Pancreas (tissue), 10 donors: ENCODE results near the gene RRAGB. TPM values are rescaled to one million over a fixed set of nuclear protein-coding genes. Genes with fewer than 3 reads are reported as not detected.

Source experiments
- ATAC-seq, 4 donors: fragments of 200-7000 bp; cut with Tn5 transposase; one replicate each; pipeline versions ENCODE4 v1.8.0 to v1.9.1; 2020; ENCODE audit warnings: mild to moderate bottlenecking in 4 of 4, moderate library complexity in 4 of 4
- DNase-seq, 6 donors: peaks; one replicate each; pipeline ENCODE4 v3.0.0-alpha.2; 2020
- FAIRE-seq: peaks from 2 replicates; lab custom pipeline; 2012; peaks lifted over from hg19 to GRCh38; lab: Jason Lieb, UNC
- H3K27ac ChIP-seq, 4 donors: fragments of 200-600 bp; sonication (generic); 1 replicate in 3 of 4; 2 replicates in 1 of 4; pipeline versions ENCODE4 v1.5.0 to v1.8.0; 2020
- H3K27me3 ChIP-seq, 4 donors: fragments of 200-600 bp; one replicate each; pipeline ENCODE4 v1.8.0; 2021
- H3K36me3 ChIP-seq, 3 donors: fragments of 200-600 bp; sonication (generic) in 1 of 3; one replicate each; pipeline versions ENCODE4 v1.5.0 to v1.8.0; 2020 to 2021
- H3K4me1 ChIP-seq, 3 donors: fragments of 200-600 bp; one replicate each; pipeline ENCODE4 v1.8.0; 2021
- H3K4me3 ChIP-seq, 4 donors: fragments of 200-600 bp; sonication (generic) in 2 of 4; one replicate each; pipeline versions ENCODE4 v1.5.0 to v1.8.0; 2020 to 2021
- H3K9me3 ChIP-seq, 4 donors: fragments of 200-600 bp; one replicate each; pipeline ENCODE4 v1.8.0; 2021
- WGBS, 2 donors: extraction: QIAGEN DNeasy Blood & Tissue Kit; methylation state at CpG; one replicate each; pipeline ENCODE4 v1.1.7; 2013; 5-methylcytosine and 5-hydroxymethylcytosine counted together
- intact Hi-C, 3 donors: fragments of 100-400 bp; cut with DNase I; formaldehyde crosslinking; loops; one replicate each; pipeline versions ENCODE4 v1.11.1 to v1.14.2; 2022
- polyA plus RNA-seq, 2 donors: library from polyadenylated mRNA; stranded (reverse); fragments of 200-250 nt; gene quantifications; one replicate each; pipeline ENCODE4 v1.2.3, GENCODE V29; 2013
- total RNA-seq, 6 donors: library from RNA; stranded (reverse); fragmentation: NEBNext Ultra II Directional in 4 of 6; extraction: Animal tissue kit (Norgen Biotek cat#: 25700) in 4 of 6; gene quantifications; one replicate each; pipeline versions ENCODE4 v1.2.1 to v1.2.4, GENCODE V29; 2021 to 2023
- TF ChIP-seq, protein P1 (sequence below), 4 donors: fragments of 200-600 bp; sonication (generic) in 3 of 4; IDR thresholded peaks; one replicate each; pipeline versions ENCODE4 v1.5.0 to v1.8.0; 2021; ENCODE audit warnings: antibody characterized with exemption in 4 of 4
- donor health status: healthy with polysubstance abuse.
- donor health status: DM: no; HTN: no; CAD: no; lungs with moderate emphysema.
- donor health status: DM: no; HTN: no; CAD: no.
- donor health status: control.
- donor health status: control.
- donor health status: Bipolar disorder and iron deficiency.
- donor health status: DM: yes; HTN: yes; CAD: no.
- donor health status: DM: no; HTN: no; CAD: no.
- donor health status: DM: no; HTN: no; CAD: no.
- donor health status: DM: yes; HTN: yes; CAD: no.

The RRAGB gene
- total and polyA plus RNA-seq, 8 donors: 4.5 to 23.2 (median 7.3) TPM

- DNase-seq (no peak), FAIRE-seq (no peak), ATAC-seq (no peak)
- intact Hi-C loops: no loop called here
- no peaks in the 10 kb centered on the region for H3K36me3 ChIP-seq
- no peaks in the 10 kb centered on the region for H3K4me1 ChIP-seq
- H3K4me3 ChIP-seq: no peak overlapping the region
- H3K9me3 ChIP-seq: no peaks in the 10 kb centered on the region
- TF ChIP-seq, protein P1, sequence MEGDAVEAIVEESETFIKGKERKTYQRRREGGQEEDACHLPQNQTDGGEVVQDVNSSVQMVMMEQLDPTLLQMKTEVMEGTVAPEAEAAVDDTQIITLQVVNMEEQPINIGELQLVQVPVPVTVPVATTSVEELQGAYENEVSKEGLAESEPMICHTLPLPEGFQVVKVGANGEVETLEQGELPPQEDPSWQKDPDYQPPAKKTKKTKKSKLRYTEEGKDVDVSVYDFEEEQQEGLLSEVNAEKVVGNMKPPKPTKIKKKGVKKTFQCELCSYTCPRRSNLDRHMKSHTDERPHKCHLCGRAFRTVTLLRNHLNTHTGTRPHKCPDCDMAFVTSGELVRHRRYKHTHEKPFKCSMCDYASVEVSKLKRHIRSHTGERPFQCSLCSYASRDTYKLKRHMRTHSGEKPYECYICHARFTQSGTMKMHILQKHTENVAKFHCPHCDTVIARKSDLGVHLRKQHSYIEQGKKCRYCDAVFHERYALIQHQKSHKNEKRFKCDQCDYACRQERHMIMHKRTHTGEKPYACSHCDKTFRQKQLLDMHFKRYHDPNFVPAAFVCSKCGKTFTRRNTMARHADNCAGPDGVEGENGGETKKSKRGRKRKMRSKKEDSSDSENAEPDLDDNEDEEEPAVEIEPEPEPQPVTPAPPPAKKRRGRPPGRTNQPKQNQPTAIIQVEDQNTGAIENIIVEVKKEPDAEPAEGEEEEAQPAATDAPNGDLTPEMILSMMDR (IDR thresholded peaks at IDR 0.05): no peak
- H3K27ac ChIP-seq: no peak overlapping the region
- peaks cover 0 to 3% (median 0%) of the 10 kb centered on the region in 4 donors for H3K27me3 ChIP-seq
Observed at GRCh38 chrX:55778322-55778721, 60.8 kb downstream of the RRAGB start.

DNA sequence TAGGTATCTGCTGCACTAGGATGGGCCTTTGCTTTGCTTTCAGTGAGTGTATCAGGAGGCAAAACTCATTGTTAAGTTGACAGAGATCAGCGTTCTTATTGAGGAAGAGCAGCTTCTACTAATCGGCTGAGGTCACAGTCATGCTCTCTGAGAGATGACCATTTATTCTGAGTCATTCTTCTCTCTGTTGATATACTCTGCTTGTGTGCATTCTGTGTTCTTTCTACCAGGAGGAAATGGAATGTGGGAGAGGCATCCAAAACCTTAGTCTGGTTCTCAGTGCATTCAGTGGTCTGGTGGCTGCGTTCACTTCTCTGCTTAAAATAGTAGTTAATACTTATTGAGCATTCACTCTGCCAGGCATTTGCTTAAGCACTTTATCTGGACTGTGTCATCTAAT is 66.2 kb downstream of the RRAGB start:
- FAIRE-seq (no peak), ATAC-seq (no peak), DNase-seq (no peak)
- TF ChIP-seq, protein P1 (IDR thresholded peaks at IDR 0.05): no peak
- H3K27me3 ChIP-seq: no peaks in the 10 kb centered on the region
- no peaks in the 10 kb centered on the region for H3K9me3 ChIP-seq
- no peak overlapping the region for H3K4me3 ChIP-seq
- intact Hi-C loops: no loop called here
- no peaks in the 10 kb centered on the region for H3K4me1 ChIP-seq
- no peaks in the 10 kb centered on the region for H3K36me3 ChIP-seq
- H3K27ac ChIP-seq: no peak overlapping the region
- 52 to 77% methylated on average over 3 of the region's 3 CpGs for WGBS, 2 donors

DNA sequence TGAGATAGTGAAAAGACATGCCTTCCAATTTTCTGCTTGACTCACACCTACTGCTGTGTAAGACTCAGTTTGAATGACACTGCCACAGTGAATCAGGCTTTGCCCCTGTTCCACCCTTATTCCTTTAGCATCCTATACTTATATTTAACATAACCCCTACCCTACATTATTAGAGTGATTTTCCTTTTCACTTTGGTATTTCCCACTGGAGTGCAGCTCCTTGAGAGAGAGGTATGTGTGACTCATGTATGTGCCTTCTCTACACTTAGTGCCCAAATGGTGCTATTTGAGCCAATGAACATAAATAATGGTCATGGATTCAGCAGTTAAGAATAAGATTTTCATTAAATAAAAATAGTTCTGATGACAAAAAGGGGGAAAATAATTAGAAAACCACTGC is 69.5 kb downstream of the RRAGB start:
- FAIRE-seq: no peak
- DNase-seq: no peak
- ATAC-seq: no peak
- Histone ChIP-seq H3K36me3 (no peaks in the 10 kb centered on the region), H3K4me3 (no peak overlapping the region), H3K27ac (no peak overlapping the region), H3K9me3 (no peaks in the 10 kb centered on the region), H3K27me3 (no peaks in the 10 kb centered on the region), H3K4me1 (no peaks in the 10 kb centered on the region)
- intact Hi-C loops: no loop called here
- TF ChIP-seq, protein P1 (IDR thresholded peaks at IDR 0.05): no peak

- Histone ChIP-seq H3K27me3 (no peaks in the 10 kb centered on the region), H3K36me3 (no peaks in the 10 kb centered on the region), H3K4me1 (no peaks in the 10 kb centered on the region), H3K4me3 (no peak overlapping the region), H3K27ac (no peak overlapping the region), H3K9me3 (no peaks in the 10 kb centered on the region)
- no peak for FAIRE-seq
- DNase-seq: no peak
- intact Hi-C loops: no loop called here
- TF ChIP-seq, protein P1 (IDR thresholded peaks at IDR 0.05): no peak
- WGBS, 2 donors: 60 to 66% methylated on average over 2 of the region's 2 CpGs
- ATAC-seq: no peak
Observed at GRCh38 chrX:55787727-55788126, 70.2 kb downstream of the RRAGB start.

GRCh38 chrX:55794405-55794804 is 76.9 kb downstream of the RRAGB start:
- 83 to 89% methylated on average over 1 of the region's 1 CpG for WGBS, 2 donors
- H3K4me1 ChIP-seq: no peaks in the 10 kb centered on the region
- H3K27me3 ChIP-seq: no peaks in the 10 kb centered on the region
- FAIRE-seq (no peak), DNase-seq (no peak), ATAC-seq (no peak)
- no peaks in the 10 kb centered on the region for H3K9me3 ChIP-seq
- H3K27ac ChIP-seq: no peak overlapping the region
- no peak overlapping the region for H3K4me3 ChIP-seq
- no peaks in the 10 kb centered on the region for H3K36me3 ChIP-seq
- intact Hi-C loops: no loop called here
- TF ChIP-seq, protein P1 (IDR thresholded peaks at IDR 0.05): no peak
